D721Med (cell line): ENCODE results near the gene ACACA.
A peak's percentile ranks its signal among the peaks of the same experiment; 100 is the strongest.

ENCODE experiments used
- DNase-seq: peaks from one replicate; pipeline ENCODE4 v3.0.0; 2011; ENCODE audit warnings: low spot score; ENCODE audit not compliant: insufficient read length
- FAIRE-seq: peaks from 2 replicates; lab custom pipeline; 2011; peaks lifted over from hg19 to GRCh38; lab: Jason Lieb, UNC
- TF ChIP-seq, protein P1 (sequence below): IDR thresholded peaks from 2 replicates; pipeline ENCODE4 v1.5.1; 2012; ENCODE audit warnings: mild to moderate bottlenecking, control low read depth; ENCODE audit not compliant: insufficient read depth; ENCODE audit errors: missing control alignments

ACACA gene

DNA sequence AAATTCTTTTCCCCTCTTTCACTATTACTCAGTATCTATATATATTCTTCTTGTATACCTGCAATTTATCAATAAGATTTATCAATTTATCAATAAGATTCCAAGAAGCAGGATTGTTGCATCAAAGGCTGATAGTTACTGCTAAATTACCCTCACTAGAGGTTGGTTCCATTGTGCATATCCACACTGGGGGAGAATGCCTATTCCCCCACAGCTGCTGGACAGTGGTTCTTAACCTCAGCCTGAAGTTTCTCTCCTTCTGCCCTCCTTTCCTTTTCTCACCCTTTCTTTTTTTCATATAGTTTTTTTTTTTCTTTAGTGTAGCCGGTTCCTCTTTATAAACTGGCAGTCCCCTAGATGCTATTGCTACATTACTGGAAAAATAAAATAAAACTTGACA is 24.6 kb downstream of the ACACA start:
- DNase-seq (no peak), FAIRE-seq (no peak)
- TF ChIP-seq, protein P1, sequence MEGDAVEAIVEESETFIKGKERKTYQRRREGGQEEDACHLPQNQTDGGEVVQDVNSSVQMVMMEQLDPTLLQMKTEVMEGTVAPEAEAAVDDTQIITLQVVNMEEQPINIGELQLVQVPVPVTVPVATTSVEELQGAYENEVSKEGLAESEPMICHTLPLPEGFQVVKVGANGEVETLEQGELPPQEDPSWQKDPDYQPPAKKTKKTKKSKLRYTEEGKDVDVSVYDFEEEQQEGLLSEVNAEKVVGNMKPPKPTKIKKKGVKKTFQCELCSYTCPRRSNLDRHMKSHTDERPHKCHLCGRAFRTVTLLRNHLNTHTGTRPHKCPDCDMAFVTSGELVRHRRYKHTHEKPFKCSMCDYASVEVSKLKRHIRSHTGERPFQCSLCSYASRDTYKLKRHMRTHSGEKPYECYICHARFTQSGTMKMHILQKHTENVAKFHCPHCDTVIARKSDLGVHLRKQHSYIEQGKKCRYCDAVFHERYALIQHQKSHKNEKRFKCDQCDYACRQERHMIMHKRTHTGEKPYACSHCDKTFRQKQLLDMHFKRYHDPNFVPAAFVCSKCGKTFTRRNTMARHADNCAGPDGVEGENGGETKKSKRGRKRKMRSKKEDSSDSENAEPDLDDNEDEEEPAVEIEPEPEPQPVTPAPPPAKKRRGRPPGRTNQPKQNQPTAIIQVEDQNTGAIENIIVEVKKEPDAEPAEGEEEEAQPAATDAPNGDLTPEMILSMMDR: no peak

DNA sequence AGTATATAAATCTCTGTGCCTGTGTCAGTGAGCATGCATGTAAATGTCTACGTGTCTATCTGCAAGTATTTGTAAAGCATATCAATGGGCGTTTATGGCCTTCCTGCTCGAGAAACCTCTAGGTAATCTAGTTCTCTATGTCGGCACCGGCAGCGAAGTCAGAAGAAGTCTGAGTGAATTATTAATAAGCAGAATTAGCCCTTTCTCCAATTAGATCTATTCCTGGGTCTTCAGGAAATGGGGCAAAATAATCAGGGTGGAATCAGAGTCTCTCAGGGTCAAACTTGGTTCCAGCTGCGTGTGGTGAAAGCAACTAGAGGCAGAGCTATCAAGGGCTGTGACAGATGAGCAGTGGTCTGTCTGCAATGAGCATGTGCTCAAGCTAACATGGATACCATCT is 30.9 kb downstream of the ACACA start, which contains the start of gene C17orf78:
Gene C17orf78, plus strand, starts transcription at position 280 of the 400 bp plus-strand sequence. Its CDS starts 108 bp downstream, at position 388.
- TF ChIP-seq, protein P1: no peak
- FAIRE-seq: no peak
- DNase-seq: no peak

DNA sequence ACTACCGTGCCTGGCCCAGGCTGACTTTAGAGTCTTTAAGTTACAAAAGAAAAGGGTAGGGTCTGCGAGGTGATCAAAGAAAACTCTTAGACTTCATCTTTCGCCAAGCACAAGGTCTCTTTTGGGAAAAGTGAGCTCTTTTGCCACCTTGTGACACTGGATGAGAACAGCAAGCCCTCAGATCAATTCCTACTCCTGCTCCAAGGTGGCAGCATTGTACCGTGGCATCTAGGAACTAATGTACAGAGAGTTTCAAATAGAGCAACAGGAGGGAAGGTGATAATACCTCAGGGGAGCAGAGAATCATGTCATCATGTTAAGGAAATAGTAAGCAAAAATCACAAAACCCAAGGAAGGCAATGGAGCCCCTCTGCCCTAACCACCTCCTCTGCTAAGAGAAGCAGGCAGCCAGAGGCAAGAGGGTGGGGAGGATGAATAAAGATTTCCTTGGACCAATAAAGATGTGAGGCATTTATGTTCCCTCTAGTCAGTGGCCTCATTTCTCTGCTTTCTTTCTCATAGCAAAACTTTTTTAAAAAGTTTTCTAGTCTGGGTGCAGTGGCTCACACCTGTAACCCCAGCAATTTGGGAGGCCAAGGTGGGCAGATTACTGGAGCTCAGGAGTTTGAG is 33.0 kb downstream of the ACACA start:
- FAIRE-seq: no peak
- peak; percentile 66 for DNase-seq
- TF ChIP-seq, protein P1: peak; percentile 100

DNA sequence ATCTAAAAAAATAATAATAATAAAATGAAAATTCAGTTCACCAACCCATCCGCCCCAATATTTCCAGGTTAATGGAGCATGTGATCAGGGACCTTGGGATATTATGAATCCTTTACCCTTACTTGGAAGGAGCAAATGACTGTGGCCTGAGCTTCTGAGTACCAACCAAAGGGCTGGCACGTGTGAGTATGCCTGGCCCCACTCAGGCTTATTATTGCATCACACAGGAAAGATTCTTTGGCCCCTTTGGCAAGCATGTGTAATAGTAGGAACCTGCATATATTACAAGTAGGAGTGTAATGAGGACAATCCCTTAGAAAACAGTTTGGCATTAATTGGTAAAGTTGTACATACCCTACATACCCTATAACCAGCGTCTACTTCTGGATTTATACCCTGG is 38.1 kb downstream of the ACACA start:
- FAIRE-seq (no peak), DNase-seq (no peak)
- TF ChIP-seq, protein P1: no peak

DNA sequence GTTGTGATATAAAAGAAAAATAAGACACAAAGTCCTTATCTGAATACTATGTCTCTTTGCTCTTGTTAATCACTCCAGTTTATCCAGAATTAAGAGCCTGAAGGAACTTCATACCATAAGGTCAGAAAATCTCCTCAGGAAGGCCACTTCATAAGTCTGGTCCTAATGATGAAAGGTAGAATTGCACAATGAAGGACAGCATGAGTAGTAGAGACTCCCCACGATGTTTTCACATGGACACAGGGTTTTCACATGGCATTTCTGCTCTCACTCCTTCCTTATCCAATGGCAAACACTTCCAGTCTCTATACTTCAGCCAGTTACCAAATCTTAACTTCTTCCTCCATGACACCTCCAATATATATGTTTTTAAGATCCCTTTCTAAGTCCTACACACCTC is 41.0 kb downstream of the ACACA start:
- TF ChIP-seq, protein P1: no peak
- DNase-seq: no peak
- no peak for FAIRE-seq

GRCh38 chr17:37361543-37361942 is 45.1 kb downstream of the ACACA start:
- TF ChIP-seq, protein P1: no peak
- DNase-seq: no peak
- no peak for FAIRE-seq

GRCh38 chr17:37360632-37361031 is 46.0 kb downstream of the ACACA start:
- TF ChIP-seq, protein P1: no peak
- DNase-seq (no peak), FAIRE-seq (no peak)
